SK-N-MC (cell line): ENCODE results near the gene POLE4.

Experiments used
- DNase-seq: peaks from one replicate; pipeline ENCODE4 v3.0.0-alpha.2; 2011; ENCODE audit warnings: low read depth, low spot score
- H3K27ac ChIP-seq: fragments of 200-600 bp; sonication (generic); 2 replicates; pipeline ENCODE4 v1.5.1; 2016; ENCODE audit warnings: mixed run types
- H3K36me3 ChIP-seq: fragments of 200-600 bp; sonication (generic); 2 replicates; pipeline ENCODE4 v1.6.1; 2017; ENCODE audit warnings: antibody characterized with exemption, low read length, mixed read lengths; ENCODE audit not compliant: insufficient read depth
- H3K4me3 ChIP-seq: fragments of 200-600 bp; sonication (generic); 2 replicates; pipeline ENCODE4 v1.5.1; 2016
- H3K9ac ChIP-seq: fragments of 200-600 bp; sonication (generic); 2 replicates; pipeline ENCODE4 v1.8.0; 2017; ENCODE audit warnings: mixed run types, mixed read lengths; ENCODE audit not compliant: insufficient read length
- H3K9me3 ChIP-seq: fragments of 200-600 bp; sonication (generic); 2 replicates; pipeline ENCODE4 v1.6.1; 2017; ENCODE audit warnings: low read depth, mild to moderate bottlenecking, antibody characterized with exemption, low read length, moderate library complexity, mixed read lengths
- EZH2 ChIP-seq: fragments of 200-600 bp; sonication (generic); IDR thresholded peaks from one replicate; pipeline ENCODE4 v1.6.1; 2017; ENCODE audit warnings: antibody characterized with exemption
- FOXP2 ChIP-seq: optimal IDR thresholded peaks from 2 replicates; pipeline ENCODE3; 2011; ENCODE audit warnings: mild to moderate bottlenecking, moderate library complexity; ENCODE audit not compliant: insufficient read depth; ENCODE audit errors: extremely low read length, control extremely low read depth
- POLR2AphosphoS5 ChIP-seq: IDR thresholded peaks from 2 replicates; pipeline ENCODE4 v1.6.1; 2012; ENCODE audit warnings: mild to moderate bottlenecking, low read depth, low read length, borderline replicate concordance

The POLE4 gene

DNA sequence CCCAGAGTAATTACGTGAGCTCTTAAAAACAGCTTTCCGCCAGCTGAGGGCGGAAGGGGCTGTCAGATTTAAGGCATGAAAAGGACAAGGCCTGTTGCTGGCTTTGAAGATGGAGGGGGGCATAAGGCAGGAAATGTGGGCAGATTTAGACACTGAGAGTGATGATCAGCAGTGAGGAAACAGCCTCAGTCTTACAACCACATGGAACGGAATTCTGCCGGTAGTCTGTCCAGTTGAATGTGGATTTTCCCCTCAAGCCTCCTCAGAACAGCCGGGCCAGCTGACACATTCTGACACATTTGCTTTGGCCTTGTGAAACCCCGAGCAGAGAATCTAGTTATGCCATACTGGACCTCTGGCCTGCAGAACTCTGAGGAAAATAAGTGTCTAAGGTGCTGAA is 16.6 kb downstream of the POLE4 start:
- no peak for TF ChIP-seq POLR2AphosphoS5
- no peak for TF ChIP-seq FOXP2
- DNase-seq: no peak
- H3K9ac ChIP-seq: no peak overlapping the region
- no peak overlapping the region for H3K4me3 ChIP-seq
- no peak overlapping the region for H3K27ac ChIP-seq
- no peaks in the 10 kb centered on the region for H3K36me3 ChIP-seq
- H3K9me3 ChIP-seq: no peaks in the 10 kb centered on the region

- Histone ChIP-seq H3K27ac (no peak overlapping the region), H3K9me3 (no peaks in the 10 kb centered on the region), H3K4me3 (no peak overlapping the region), H3K9ac (no peak overlapping the region), H3K36me3 (no peaks in the 10 kb centered on the region)
- DNase-seq: no peak
- no peak for TF ChIP-seq EZH2
- TF ChIP-seq FOXP2: no peak
- TF ChIP-seq POLR2AphosphoS5: no peak
Measured at GRCh38 chr2:74979844-74980243, 21.4 kb downstream of the POLE4 start.

GRCh38 chr2:74982577-74982976 is 24.1 kb downstream of the POLE4 start:
- DNase-seq: no peak
- no peak overlapping the region for H3K27ac ChIP-seq
- H3K9me3 ChIP-seq: no peaks in the 10 kb centered on the region
- TF ChIP-seq POLR2AphosphoS5 (no peak), FOXP2 (no peak), EZH2 (no peak)
- H3K9ac ChIP-seq: no peak overlapping the region
- no peak overlapping the region for H3K4me3 ChIP-seq
- H3K36me3 ChIP-seq: no peaks in the 10 kb centered on the region

DNA sequence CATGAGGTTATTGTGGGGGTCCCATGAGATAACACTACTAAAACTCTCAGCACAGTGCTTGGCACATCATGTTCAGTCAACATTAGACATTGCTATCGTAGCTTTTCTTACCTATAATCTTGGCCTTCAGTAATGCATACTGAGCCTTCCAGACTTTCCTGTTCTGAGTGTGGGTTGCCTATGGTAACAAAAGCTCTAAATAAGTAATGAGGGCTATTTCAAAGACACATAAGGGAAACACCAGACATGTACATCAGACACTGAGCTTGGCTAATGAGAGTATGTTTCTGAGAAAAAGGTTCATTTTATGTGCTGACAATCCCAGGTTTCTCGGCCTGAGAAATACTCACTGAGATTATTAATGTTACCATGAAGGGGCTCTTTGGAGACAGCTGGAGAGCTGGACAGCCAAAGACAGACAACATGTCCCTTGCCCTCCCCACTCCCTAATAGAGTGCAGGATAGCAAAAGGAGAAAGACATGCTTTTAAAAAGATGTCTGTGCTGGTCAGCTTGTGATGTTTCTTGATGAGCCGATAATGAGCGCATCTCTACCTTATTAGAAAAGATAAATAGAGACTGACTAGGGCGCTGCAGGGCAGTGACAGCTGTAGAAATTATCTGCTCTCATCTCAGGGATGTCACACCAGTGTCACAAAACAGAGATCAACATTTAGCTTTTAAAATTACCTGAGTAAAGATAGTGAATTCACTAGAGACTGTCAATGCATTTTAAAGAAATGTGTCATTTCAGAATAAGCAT is 25.4 kb downstream of the POLE4 start:
- Histone ChIP-seq H3K27ac (no peak overlapping the region), H3K9ac (no peak overlapping the region), H3K9me3 (no peaks in the 10 kb centered on the region), H3K4me3 (no peak overlapping the region), H3K36me3 (no peaks in the 10 kb centered on the region)
- no peak for TF ChIP-seq FOXP2
- no peak for TF ChIP-seq POLR2AphosphoS5
- TF ChIP-seq EZH2: no peak
- no peak for DNase-seq

- no peak overlapping the region for H3K9ac ChIP-seq
- no peak for DNase-seq
- H3K9me3 ChIP-seq: no peaks in the 10 kb centered on the region
- TF ChIP-seq POLR2AphosphoS5: no peak
- no peak for TF ChIP-seq FOXP2
- TF ChIP-seq EZH2: no peak
- no peaks in the 10 kb centered on the region for H3K36me3 ChIP-seq
- H3K4me3 ChIP-seq: no peak overlapping the region
- no peak overlapping the region for H3K27ac ChIP-seq
Measured at GRCh38 chr2:74984947-74985637, 26.6 kb downstream of the POLE4 start.

DNA sequence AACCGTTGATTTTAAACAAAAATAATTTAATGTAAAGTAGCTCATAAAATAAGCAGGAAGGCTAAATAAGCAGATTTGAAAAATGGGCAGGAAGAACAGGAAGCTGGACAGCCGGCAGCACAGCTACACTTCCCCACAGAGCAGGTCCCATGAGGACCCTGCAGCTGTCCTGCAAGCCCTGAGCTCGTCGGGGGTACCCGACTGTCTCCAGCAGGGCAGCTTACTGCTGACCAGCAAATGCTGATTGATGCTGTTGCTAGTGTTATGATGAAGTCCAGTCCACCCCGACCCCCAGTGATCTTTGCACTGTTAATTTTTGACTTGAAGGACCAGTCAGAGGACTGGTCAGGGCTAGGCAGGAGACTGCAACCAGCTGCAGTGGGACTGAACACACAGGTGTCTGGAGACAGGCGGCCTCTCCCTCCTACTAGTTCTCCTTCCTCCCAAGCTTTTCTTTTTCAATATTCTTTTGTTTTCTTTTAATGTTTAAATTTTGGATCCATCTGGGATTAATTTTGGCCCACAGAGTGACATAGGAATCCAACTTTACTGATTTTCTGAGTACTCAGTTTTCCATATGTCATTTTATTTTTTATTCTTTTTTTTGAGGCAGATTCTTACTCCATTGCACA is 27.7 kb downstream of the POLE4 start:
- no peak overlapping the region for H3K9ac ChIP-seq
- no peak overlapping the region for H3K4me3 ChIP-seq
- no peaks in the 10 kb centered on the region for H3K9me3 ChIP-seq
- no peak overlapping the region for H3K27ac ChIP-seq
- DNase-seq: no peak
- TF ChIP-seq EZH2: no peak
- TF ChIP-seq POLR2AphosphoS5: no peak
- TF ChIP-seq FOXP2: no peak
- no peaks in the 10 kb centered on the region for H3K36me3 ChIP-seq

DNA sequence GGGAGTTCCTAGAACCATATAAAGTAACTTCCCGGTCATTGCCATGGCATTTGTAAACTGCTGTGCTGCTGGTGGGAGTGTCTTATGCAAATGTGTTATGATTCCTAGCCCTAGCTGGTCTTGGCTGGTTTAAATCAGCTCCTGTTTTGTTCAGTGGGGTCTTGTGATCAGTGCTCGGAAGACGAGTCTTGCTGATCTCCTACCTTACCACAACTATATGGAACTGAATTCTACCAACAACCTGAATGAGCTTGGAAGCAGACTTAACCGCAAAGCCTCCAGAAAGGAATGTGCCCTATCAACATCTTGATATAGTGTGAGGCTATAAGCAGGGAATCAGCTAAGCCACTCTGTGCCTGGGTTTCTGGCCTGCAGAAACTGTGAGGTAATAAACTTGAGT is 33.5 kb downstream of the POLE4 start:
- Histone ChIP-seq H3K27ac (no peak overlapping the region), H3K9me3 (no peaks in the 10 kb centered on the region), H3K9ac (no peak overlapping the region), H3K36me3 (no peaks in the 10 kb centered on the region), H3K4me3 (no peak overlapping the region)
- no peak for DNase-seq
- no peak for TF ChIP-seq FOXP2
- TF ChIP-seq EZH2: no peak
- TF ChIP-seq POLR2AphosphoS5: no peak

- no peaks in the 10 kb centered on the region for H3K36me3 ChIP-seq
- no peak overlapping the region for H3K27ac ChIP-seq
- H3K9ac ChIP-seq: no peak overlapping the region
- no peaks in the 10 kb centered on the region for H3K9me3 ChIP-seq
- no peak overlapping the region for H3K4me3 ChIP-seq
- TF ChIP-seq EZH2: no peak
- no peak for TF ChIP-seq POLR2AphosphoS5
- no peak for TF ChIP-seq FOXP2
- DNase-seq: no peak
Measured at GRCh38 chr2:74999468-74999867, 41.0 kb downstream of the POLE4 start.
